GM12891 (cell line): ENCODE measurements around the gene TTL.
A peak's percentile ranks its signal among the peaks of the same experiment; 100 is the strongest.

Experiments
- PAX5 ChIP-seq: IDR thresholded peaks from 2 replicates; pipeline ENCODE4 v1.6.1; 2011; ENCODE audit warnings: low read length, moderate library complexity, mild to moderate bottlenecking; ENCODE audit not compliant: insufficient read depth, severe bottlenecking
- POLR2A ChIP-seq: IDR thresholded peaks from 2 replicates; pipeline ENCODE4 v1.6.1; 2011; ENCODE audit warnings: low read depth, low read length, control low read depth
- POLR2AphosphoS5 ChIP-seq: IDR thresholded peaks from 2 replicates; pipeline ENCODE4 v1.6.1; 2011; ENCODE audit warnings: low read depth, low read length, control low read depth
- POU2F2 ChIP-seq: IDR thresholded peaks from 2 replicates; pipeline ENCODE4 v1.6.1; 2011; ENCODE audit warnings: low read depth, mild to moderate bottlenecking, control low read depth, low read length, moderate library complexity
- SPI1 ChIP-seq: IDR thresholded peaks from 2 replicates; pipeline ENCODE4 v1.6.1; 2011; ENCODE audit warnings: low read depth, low read length, control low read depth
- TAF1 ChIP-seq: IDR thresholded peaks from 2 replicates; pipeline ENCODE4 v1.6.1; 2011; ENCODE audit warnings: low read depth, low read length, control low read depth

DNA sequence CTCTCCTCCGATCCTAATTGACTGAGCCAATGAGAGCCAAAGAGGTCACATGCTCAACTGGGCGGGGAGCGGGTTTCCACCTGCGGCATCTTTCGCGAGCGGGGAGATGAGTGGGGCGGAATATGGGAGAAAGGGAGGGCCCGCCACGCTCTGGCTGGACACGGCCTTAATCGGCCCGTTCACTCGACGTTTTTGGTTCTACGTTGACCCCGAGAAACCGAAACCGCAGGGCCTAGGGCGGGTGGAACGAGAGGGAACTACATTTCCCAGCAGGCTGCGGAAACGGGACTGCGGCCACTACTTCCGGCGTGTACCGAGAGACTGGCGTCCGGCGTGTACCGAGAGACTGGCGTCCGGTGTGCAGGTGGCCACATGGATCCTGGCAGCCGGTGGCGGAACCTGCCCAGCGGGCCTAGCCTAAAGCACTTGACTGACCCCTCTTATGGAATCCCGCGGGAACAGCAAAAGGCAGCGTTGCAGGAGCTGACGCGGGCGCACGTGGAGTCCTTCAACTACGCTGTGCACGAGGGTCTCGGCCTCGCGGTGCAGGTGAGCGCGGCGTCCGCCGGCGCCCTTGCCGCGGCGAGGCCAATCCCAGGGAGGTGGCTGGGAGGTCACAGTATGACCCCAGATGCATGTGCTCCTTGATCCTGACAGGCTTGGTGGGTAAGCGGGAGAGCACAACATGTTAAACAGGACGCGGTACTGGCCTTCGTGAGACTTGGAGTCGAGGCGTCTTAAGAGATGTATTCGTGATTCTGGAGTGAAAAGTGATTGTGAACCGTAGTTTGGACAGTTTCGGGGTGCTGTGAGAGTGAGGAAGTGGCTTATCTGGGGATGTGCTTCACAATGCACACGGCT lies 60.4 kb downstream of the TTL start, which contains the start of gene POLR1B:
- TF ChIP-seq POLR2A (peak; percentile 73), TAF1 (peak; percentile 76), POLR2AphosphoS5 (peak; percentile 73), PAX5 (no peak), POU2F2 (peak; percentile 66; the same call in 1 of the 2 replicates), SPI1 (peak; percentile 66; the same call in 1 of the 2 replicates)
